Tibial nerve (tissue), 4 donors: ENCODE measurements around the gene CLSTN1. TPM values are rescaled to one million over a fixed set of nuclear protein-coding genes. Genes with fewer than 3 reads are reported as not detected.

Experiments used
- DNase-seq, 2 donors: peaks; one replicate each; pipeline ENCODE4 v3.0.0-alpha.2; 2019; ENCODE audit warnings: low spot score in 2 of 2
- H3K27ac ChIP-seq, 4 donors: fragments of 200-600 bp; sonication (generic) in 3 of 4; one replicate each; pipeline ENCODE4 v1.5.1; 2017 to 2019; ENCODE audit warnings: mild to moderate bottlenecking in 1 of 4
- H3K27me3 ChIP-seq, 2 donors: fragments of 200-600 bp; sonication (generic) in 1 of 2; one replicate each; pipeline versions ENCODE4 v1.5.1 to v1.6.0; 2017 to 2019
- H3K36me3 ChIP-seq, 3 donors: fragments of 200-600 bp; sonication (generic); one replicate each; pipeline ENCODE4 v1.5.1; 2018 to 2019
- H3K4me1 ChIP-seq, 4 donors: fragments of 200-600 bp; sonication (generic) in 3 of 4; one replicate each; pipeline ENCODE4 v1.5.1; 2017 to 2019
- H3K4me3 ChIP-seq, 4 donors: fragments of 200-600 bp; sonication (generic) in 3 of 4; one replicate each; pipeline ENCODE4 v1.5.1; 2017 to 2019; ENCODE audit warnings: mild to moderate bottlenecking in 1 of 4, moderate library complexity in 1 of 4
- H3K9me3 ChIP-seq, 4 donors: fragments of 200-600 bp; sonication (generic) in 3 of 4; one replicate each; pipeline ENCODE4 v1.5.1; 2017 to 2019
- EP300 ChIP-seq, 2 donors: sonication (generic); formaldehyde crosslinking; IDR thresholded peaks; one replicate each; pipeline ENCODE4 v1.6.1; 2017; ENCODE audit warnings: antibody characterized with exemption in 2 of 2, mild to moderate bottlenecking in 1 of 2
- POLR2A ChIP-seq, 2 donors: fragments of 450-650 bp; IDR thresholded peaks; one replicate each; pipeline ENCODE4 v1.6.1; 2017; ENCODE audit warnings: antibody characterized with exemption in 2 of 2, mild to moderate bottlenecking in 2 of 2, moderate library complexity in 2 of 2
- WGBS, 2 donors: methylation state at CpG; one replicate each; pipeline ENCODE4 v1.1.5; 2018; 5-methylcytosine and 5-hydroxymethylcytosine counted together
- total RNA-seq, 4 donors: library from RNA; depleted of rRNA; stranded (reverse); fragments of >200 nt; gene quantifications; one replicate each; pipeline ENCODE4 v1.1.0, GENCODE V29; 2016
- TF ChIP-seq, protein P1 (sequence below), 5 experiments: fragments of 200-600 bp in 3 of 5; fragments of 450-650 bp in 2 of 5; sonication (generic) in 3 of 5; IDR thresholded peaks; one replicate each; pipeline ENCODE4 v1.5.1; 2016 to 2019; ENCODE audit warnings: antibody characterized with exemption in 5 of 5, mild to moderate bottlenecking in 3 of 5, moderate library complexity in 2 of 5

CLSTN1 gene
- total RNA-seq, 4 donors from 2014 or later, result 60.9 to 90.6 (median 72.5) TPM

DNA sequence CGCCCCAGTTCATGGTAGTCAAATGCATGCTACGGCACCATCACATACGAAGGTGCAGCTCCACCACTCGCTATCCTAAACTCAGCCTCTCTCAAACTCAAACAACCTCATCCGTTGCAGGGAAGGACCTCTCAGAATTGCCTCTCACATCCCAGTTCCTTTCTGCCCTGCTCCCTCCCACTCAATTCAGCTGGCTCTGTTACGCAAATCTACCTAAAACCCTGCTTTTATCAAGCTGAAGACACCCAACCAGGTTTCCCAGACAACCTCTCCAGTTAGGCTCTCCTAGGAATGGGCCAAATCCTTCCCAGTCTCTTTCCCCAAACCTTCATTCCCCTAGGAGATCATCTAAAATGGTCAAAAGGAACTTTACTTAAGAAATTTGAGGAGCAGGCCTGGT is 62.9 kb downstream of the CLSTN1 start:
- WGBS, 2 donors, result 94 to 96% methylated on average over 6 of the region's 6 CpGs
- H3K4me3 ChIP-seq, result no peak overlapping the region
- no peak overlapping the region for H3K27ac ChIP-seq
- peaks cover 0 to 23% (median 0%) of the 10 kb centered on the region in 3 donors for H3K36me3 ChIP-seq
- H3K9me3 ChIP-seq, result no peaks in the 10 kb centered on the region
- no peak for DNase-seq
- H3K27me3 ChIP-seq, result no peaks in the 10 kb centered on the region
- no peak for TF ChIP-seq EP300 (IDR thresholded peaks at IDR 0.05)
- TF ChIP-seq POLR2A (IDR thresholded peaks at IDR 0.05), result no peak
- TF ChIP-seq, protein P1, sequence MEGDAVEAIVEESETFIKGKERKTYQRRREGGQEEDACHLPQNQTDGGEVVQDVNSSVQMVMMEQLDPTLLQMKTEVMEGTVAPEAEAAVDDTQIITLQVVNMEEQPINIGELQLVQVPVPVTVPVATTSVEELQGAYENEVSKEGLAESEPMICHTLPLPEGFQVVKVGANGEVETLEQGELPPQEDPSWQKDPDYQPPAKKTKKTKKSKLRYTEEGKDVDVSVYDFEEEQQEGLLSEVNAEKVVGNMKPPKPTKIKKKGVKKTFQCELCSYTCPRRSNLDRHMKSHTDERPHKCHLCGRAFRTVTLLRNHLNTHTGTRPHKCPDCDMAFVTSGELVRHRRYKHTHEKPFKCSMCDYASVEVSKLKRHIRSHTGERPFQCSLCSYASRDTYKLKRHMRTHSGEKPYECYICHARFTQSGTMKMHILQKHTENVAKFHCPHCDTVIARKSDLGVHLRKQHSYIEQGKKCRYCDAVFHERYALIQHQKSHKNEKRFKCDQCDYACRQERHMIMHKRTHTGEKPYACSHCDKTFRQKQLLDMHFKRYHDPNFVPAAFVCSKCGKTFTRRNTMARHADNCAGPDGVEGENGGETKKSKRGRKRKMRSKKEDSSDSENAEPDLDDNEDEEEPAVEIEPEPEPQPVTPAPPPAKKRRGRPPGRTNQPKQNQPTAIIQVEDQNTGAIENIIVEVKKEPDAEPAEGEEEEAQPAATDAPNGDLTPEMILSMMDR (IDR thresholded peaks at IDR 0.05), result no peak
- H3K4me1 ChIP-seq, result peaks cover 0 to 13% (median 0%) of the 10 kb centered on the region in 4 donors

DNA sequence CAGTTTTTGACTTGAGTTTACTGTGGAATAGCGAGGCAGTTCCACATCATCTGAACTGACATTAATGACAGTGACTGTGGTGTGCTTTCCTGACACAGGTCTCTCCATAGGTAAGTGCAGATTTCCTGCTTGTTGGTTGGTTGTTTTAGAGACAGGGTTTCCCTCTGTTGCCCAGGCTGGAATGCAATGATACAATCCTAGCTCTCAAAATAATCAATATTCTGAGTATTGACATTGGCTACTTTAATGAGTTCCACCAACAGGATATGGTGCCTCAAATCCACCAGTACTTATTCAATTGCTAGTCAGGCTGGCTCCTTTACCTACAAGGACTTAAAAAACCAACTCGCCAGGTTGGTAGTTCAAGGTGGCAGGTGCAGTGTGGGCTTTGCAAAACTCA is 63.8 kb downstream of the CLSTN1 start:
- Histone ChIP-seq H3K27me3 (no peaks in the 10 kb centered on the region), H3K27ac (no peak overlapping the region), H3K4me3 (no peak overlapping the region), H3K4me1 (peaks cover 0 to 8% (median 0%) of the 10 kb centered on the region in 4 donors), H3K9me3 (no peaks in the 10 kb centered on the region), H3K36me3 (peaks cover 0 to 25% (median 0%) of the 10 kb centered on the region in 3 donors)
- WGBS, 2 donors, result 98% methylated on average over 2 of the region's 2 CpGs
- no peak for DNase-seq
- TF ChIP-seq, protein P1 (IDR thresholded peaks at IDR 0.05), result no peak
- TF ChIP-seq EP300 (IDR thresholded peaks at IDR 0.05) (no peak), POLR2A (IDR thresholded peaks at IDR 0.05) (no peak)

DNA sequence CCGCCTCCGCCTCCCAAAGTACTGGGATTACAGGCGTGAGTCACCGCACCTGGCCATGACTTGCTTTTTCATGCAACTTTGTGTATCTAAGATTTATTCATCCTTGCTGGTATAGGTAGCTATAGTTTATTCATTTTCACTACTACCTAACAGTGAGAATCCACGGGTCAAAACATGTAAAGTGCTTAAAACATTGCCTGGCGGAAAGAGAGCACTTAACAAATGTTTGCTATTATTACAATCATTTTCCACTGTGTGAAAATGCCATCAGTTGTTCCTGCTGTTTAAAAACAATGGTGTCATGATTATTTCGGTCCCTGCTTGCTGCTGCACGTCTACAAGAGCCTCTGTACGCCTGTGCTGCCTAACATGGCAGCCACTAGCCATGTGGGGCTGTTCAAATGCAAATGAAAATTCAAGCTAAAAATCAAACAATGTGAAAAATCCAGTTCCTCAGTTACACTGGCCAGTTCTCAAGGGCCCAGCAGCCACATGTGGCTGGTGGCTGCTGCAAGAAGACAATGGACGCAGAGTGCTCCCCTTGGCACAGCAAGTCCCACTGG is 65.1 kb downstream of the CLSTN1 start:
- Histone ChIP-seq H3K36me3 (peaks cover 0 to 34% (median 8%) of the 10 kb centered on the region in 3 donors), H3K4me3 (no peak overlapping the region), H3K9me3 (no peaks in the 10 kb centered on the region), H3K4me1 (peaks cover 0 to 8% (median 0%) of the 10 kb centered on the region in 4 donors), H3K27ac (no peak overlapping the region), H3K27me3 (no peaks in the 10 kb centered on the region)
- DNase-seq, result no peak
- TF ChIP-seq EP300 (IDR thresholded peaks at IDR 0.05), result no peak
- TF ChIP-seq POLR2A (IDR thresholded peaks at IDR 0.05), result no peak
- TF ChIP-seq, protein P1 (IDR thresholded peaks at IDR 0.05), result no peak
- WGBS, 2 donors, result 89 to 90% methylated on average over 10 of the region's 10 CpGs

DNA sequence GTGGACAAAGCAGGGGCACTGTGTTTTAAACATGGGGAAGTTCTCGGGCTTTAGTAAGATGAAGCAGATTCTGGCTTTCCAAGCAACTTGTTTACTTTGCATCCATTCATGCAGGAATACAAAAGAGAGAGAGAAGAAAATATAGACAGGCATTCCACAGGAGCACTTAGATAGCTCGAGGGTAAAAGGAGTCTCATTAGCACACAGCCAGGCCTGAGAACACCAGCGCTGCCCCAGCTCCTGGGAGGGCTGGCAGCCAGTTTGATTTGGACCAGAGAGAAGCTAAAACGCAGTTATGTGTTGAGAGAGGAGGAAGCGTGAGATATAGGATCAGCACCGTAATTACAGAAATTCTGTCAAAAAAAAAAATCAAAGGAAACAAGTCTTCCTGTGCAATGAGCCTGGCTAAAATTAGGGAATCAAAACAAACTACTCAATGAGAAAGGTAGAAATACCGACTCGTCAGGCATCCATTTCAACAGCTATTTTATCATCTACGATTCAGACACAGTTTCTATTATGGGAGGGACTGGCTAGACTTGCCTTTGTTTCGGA is 68.2 kb downstream of the CLSTN1 start:
- no peak overlapping the region for H3K27ac ChIP-seq
- no peak for DNase-seq
- H3K36me3 ChIP-seq, result peaks cover 0 to 46% (median 8%) of the 10 kb centered on the region in 3 donors
- H3K4me3 ChIP-seq, result no peak overlapping the region
- TF ChIP-seq EP300 (IDR thresholded peaks at IDR 0.05) (no peak), POLR2A (IDR thresholded peaks at IDR 0.05) (no peak)
- TF ChIP-seq, protein P1 (IDR thresholded peaks at IDR 0.05), result no peak
- 52 to 58% methylated on average over 10 of the region's 10 CpGs for WGBS, 2 donors
- H3K4me1 ChIP-seq, result peaks cover 0 to 8% (median 0%) of the 10 kb centered on the region in 4 donors
- no peaks in the 10 kb centered on the region for H3K27me3 ChIP-seq
- H3K9me3 ChIP-seq, result no peaks in the 10 kb centered on the region

DNA sequence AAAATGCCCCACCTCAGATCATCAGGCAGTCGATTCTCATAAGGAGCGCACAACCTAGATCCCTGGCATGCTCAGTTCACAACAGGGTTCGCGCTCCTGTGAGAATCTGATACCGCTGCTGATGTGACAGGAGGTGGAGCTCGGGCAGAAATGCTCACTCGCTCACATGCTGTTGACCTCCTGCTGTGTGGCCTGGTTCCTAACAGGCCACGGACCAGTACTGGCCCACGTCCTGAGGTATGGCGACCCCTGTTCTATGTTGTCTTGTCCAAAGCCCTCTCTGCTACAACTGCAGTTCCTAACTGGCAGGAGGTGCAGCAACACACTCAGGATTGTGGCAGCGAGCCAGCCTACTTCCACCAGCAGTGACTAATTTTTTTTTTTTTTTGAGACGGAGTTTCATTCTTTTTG is 70.6 kb downstream of the CLSTN1 start:
- WGBS, 2 donors, result 83 to 85% methylated on average over 12 of the region's 12 CpGs
- TF ChIP-seq POLR2A (IDR thresholded peaks at IDR 0.05) (no peak), EP300 (IDR thresholded peaks at IDR 0.05) (no peak)
- TF ChIP-seq, protein P1 (IDR thresholded peaks at IDR 0.05), result no peak
- Histone ChIP-seq H3K4me1 (peaks cover 0 to 4% (median 0%) of the 10 kb centered on the region in 4 donors), H3K27ac (no peak overlapping the region), H3K4me3 (no peak overlapping the region), H3K27me3 (no peaks in the 10 kb centered on the region), H3K9me3 (no peaks in the 10 kb centered on the region), H3K36me3 (peaks cover 0 to 70% (median 13%) of the 10 kb centered on the region in 3 donors)
- no peak for DNase-seq
